Activated effector memory CD4-positive, alpha-beta T cell treated with Interleukin-2 at 50 U/mL for 16 hours (primary cell): ENCODE data around the gene BRK1.
A peak's percentile ranks its signal among the peaks of the same experiment; 100 is the strongest.
"Not testable (repeated sequence)": the region's sequence is repeated elsewhere in the genome, so short reads cannot be mapped to it uniquely, and the experiment has no call there.

Experiments
- DNase-seq: peaks from one replicate; pipeline ENCODE4 v3.0.0-alpha.2; 2020

Gene BRK1

GRCh38 chr3:10115326-10116137, at the start of gene BRK1:
Gene BRK1 (plus strand): TSS chr3:10115675. CDS start chr3:10115702, 27 bp downstream.
- DNase-seq = peak; percentile 89

GRCh38 chr3:10070077-10070476, 45.4 kb upstream of the BRK1 start:
- not testable (repeated sequence) for DNase-seq

DNA sequence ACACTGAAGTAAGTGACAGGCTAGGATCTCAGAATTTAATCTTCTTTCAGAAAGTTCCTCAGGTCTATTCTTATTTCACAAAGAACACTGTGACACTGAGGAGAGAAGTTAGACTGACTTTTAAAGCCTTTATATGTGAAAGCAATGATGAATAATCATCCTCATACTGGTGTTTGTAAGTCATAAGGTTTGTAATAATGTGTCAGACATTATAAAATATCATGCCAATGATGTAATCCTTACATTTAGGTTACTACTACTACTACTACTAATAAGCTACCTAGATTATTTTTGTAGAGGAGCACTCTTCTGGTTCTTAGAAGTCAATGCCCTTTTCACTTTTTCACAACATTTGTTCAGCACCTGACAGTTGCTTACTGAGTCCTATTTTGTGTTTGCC, 40.8 kb upstream of the BRK1 start:
- no peak for DNase-seq

- no peak for DNase-seq
Observed at GRCh38 chr3:10081871-10082270, 33.6 kb upstream of the BRK1 start.

DNA sequence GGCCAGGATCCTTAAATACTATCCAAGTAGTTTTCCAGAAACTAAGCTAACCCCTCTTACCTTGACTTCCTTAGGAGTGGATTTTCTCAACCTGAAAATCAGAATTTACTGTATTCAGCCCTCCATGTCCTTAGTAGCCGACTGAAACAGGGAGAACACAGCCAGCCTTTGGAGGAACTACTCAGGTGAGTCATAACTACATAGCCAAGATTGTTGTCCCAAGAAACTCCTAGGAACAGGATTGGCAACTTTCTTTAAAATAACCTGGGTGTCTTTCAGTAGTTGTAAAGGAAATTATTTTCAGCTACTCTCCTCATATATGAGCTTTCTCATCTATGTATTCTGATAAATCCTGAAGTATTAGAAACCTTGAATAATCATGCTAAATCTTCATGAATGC, 29.7 kb upstream of the BRK1 start:
- no peak for DNase-seq

DNA sequence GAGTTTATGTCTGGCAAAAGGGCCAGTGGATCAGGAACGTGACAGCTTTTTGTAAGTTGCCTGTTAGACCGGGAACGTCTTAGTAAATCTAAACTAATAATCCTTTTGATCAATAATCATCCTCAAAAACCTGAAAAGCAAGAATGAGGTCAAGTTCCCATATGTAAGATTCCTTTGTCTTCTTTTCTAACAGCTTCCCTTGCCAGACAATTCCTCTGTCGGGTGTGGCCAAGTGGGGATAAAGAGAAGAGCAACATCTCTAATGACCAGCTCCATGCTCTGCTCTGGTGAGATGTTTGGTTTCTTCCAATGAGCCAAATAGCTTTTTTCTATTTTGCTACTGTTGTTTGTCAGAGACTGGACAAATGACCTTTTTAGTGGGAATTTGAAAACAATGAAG, 27.2 kb upstream of the BRK1 start:
- DNase-seq = no peak

- no peak for DNase-seq
Observed at GRCh38 chr3:10090179-10090578, 25.3 kb upstream of the BRK1 start.

GRCh38 chr3:10090774-10091173, 24.7 kb upstream of the BRK1 start:
- DNase-seq = not testable (repeated sequence)

DNA sequence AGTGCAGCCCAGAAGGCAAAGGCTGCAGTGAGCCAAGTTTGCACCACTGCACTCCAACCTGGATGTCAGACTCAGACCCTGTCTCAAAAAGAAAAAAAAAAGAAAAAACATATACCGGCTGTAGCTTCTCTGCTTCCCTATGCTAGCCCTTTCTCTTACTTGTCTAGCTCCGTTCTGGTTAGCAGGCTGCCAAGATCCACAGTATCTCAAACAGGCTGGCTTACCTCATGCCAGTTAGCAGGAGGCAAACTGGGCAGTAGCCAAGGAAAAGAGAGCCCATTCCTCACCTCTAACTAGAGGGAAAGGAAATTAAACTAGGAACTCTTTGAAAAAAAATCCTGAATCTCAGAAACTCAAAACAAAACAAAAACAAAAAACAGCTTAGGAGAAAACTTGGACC, 24.1 kb upstream of the BRK1 start:
- DNase-seq = not testable (repeated sequence)

DNA sequence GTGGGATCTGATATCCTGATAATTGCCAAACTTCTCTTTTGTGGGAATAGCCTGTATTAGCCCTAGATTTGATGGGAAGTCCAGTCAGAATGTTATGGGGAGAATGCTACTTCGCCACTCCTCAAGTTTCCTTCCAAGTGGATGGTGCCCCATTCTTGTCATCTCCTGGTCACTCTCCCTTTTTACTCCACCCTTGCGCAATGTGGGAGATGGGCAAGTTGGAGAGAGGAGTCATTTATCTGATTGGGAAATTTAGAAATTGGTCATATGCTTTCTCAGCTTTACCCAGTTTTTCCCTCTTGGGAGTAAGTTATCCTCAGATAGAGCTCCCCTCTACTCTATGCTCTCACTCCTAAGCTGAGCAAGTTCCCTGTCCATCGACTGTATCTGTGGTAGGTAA, 21.8 kb upstream of the BRK1 start:
- no peak for DNase-seq

GRCh38 chr3:10099041-10099440, 16.4 kb upstream of the BRK1 start:
- no peak for DNase-seq

DNA sequence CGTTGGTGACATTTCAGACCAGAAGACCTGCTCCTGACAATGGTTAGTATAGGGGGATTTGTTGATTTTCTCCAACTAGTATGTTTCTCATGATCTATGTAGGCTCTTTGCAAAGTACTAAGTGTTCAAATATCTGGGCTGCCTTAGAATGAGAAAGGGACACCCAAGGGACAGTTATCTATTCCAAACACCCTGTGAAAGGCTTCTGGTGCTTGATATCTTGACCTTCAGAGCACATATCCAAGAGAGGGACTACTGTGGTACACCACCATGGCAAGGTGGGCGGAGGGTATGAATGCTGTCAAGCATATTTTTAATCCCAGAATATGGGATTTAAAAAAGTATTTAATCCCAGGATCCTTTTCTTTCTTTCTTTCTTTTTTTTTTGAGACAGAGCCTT, 8.6 kb upstream of the BRK1 start:
- DNase-seq = no peak

DNA sequence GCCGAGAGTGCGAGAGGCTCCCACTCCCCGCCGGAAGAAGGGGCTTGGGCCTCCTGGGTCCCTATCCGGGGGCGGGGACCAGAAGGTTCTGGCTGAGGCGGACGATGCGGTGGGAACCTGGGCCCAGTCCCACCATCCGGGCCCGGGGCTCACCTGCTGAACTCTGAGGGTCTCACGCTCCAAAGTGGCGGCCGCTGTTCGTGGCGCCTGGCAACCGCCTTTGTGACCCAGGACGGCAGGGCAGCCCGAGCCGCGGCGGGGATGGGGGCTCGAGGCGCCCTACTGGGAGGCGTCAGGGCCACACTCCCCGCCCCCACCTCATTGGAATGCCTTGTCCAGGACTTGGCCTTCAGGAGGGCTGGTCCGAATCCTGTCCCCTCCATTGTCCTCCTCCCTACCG, 7.4 kb upstream of the BRK1 start, which contains the start of gene FANCD2OS:
Gene FANCD2OS (minus strand): TSS at position 165 of the 400 bp plus-strand sequence. CDS start 3,481 bp downstream, outside the sequence.
- DNase-seq = no peak

GRCh38 chr3:10116138-10116460, 624 bp downstream of the BRK1 start:
- no peak for DNase-seq

- DNase-seq = no peak
Observed at GRCh38 chr3:10116928-10117327, 1.5 kb downstream of the BRK1 start.

DNA sequence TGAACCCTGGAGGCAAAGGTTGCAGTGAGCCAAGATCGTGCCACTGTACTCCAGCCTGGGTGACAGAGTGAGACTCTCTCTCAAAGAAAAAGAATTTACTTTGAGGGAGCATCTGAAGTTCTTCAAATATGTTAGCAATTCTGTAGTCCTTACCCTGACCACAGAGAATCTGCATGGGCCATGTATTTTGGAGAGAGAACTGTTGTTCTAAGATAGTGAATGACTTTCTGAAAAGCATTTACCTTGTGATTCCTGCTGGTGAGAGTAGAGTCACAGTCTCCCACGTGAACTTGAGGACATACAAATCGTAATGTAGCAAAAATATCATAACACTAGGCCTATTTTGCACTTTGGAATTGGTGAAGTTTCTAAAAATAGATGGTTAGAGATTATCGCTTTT, 3.9 kb downstream of the BRK1 start:
- no peak for DNase-seq

- no peak for DNase-seq
Observed at GRCh38 chr3:10121064-10121463, 5.6 kb downstream of the BRK1 start.

- no peak for DNase-seq
Observed at GRCh38 chr3:10122724-10123123, 7.2 kb downstream of the BRK1 start.

GRCh38 chr3:10135872-10136271, 20.4 kb downstream of the BRK1 start:
- not testable (repeated sequence) for DNase-seq

- no peak for DNase-seq
Observed at GRCh38 chr3:10136426-10137005, 21.0 kb downstream of the BRK1 start.

DNA sequence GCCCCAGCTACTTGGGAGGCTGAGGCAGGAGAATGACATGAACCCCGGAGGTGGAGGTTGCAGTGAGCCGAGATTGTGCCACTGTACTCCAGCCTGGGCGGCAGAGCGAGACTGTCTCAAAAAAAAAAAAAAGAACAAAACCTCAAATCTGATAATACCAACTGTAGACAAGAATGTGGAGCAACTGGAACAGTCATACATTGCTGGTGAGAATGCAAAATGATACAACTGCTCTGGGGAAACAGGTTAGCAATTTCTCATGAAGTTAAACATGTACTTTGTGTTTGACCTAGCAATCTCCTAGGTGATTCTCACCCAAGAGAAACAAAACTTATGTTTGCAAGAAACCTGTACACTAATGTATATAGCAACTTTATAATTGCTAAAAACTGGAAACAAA, 21.7 kb downstream of the BRK1 start:
- DNase-seq = no peak

GRCh38 chr3:10140996-10141546, 25.6 kb downstream of the BRK1 start:
- no peak for DNase-seq

GRCh38 chr3:10142707-10143560, 27.5 kb downstream of the BRK1 start:
- DNase-seq = no peak
